GM12872 (cell line): ENCODE data around the gene TEX19.

Experiments
- CTCF ChIP-seq: IDR thresholded peaks from 3 replicates; pipeline ENCODE4 v1.5.1; 2011; ENCODE audit warnings: low read depth, mild to moderate bottlenecking, low read length, moderate library complexity; ENCODE audit not compliant: insufficient read depth

The TEX19 gene

GRCh38 chr17:82378741-82379021, 19.6 kb downstream of the TEX19 start:
- TF ChIP-seq CTCF, result no peak

DNA sequence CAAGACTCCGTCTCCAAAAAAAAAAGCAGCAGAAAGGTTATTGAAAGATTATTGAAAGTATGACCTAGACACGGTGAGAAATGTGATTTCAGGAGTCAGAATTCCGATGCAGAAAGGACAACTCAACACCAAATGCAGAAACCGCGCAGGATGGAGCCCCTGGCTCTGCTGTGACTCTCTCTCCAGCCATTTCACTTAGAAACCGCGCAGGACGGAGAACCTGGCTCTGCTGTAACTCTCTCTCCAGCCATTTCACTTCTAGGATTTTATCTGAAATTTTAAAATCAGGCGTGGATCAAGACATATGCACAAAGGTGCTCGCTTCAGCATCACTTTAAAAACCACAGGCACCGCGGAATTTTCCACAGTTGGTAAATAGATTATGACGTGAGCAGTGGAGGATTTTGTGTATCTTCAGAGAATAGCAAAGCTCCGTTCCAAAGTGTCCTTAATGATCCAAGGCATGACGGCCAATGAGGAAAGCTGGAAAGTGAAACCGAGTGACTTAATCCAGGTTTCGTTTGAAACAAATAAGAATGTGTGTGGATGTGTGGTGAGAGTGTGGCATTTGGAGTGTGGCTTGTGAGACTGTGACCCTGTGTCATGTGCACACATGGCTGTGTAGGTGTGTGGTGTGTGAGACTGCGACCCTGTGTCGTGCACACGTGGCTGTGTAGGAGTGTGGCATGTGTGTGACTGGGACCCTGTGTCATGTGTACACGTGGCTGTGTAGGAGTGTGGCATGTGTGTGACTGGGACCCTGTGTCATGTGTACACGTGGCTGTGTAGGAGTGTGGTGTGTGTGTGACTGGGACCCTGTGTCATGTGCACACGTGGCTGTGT, 22.0 kb downstream of the TEX19 start:
- TF ChIP-seq CTCF, result no peak

- no peak for TF ChIP-seq CTCF
Measured at GRCh38 chr17:82382933-82383255, 23.8 kb downstream of the TEX19 start.

GRCh38 chr17:82383411-82383810, 24.4 kb downstream of the TEX19 start:
- no peak for TF ChIP-seq CTCF

GRCh38 chr17:82384051-82384729, 25.1 kb downstream of the TEX19 start:
- no peak for TF ChIP-seq CTCF

GRCh38 chr17:82384730-82385481, 25.9 kb downstream of the TEX19 start:
- TF ChIP-seq CTCF, result no peak

GRCh38 chr17:82385559-82386254, 26.7 kb downstream of the TEX19 start:
- TF ChIP-seq CTCF, result no peak
